ENCODE measurements around the gene NABP1. TPM values are rescaled to one million over a fixed set of nuclear protein-coding genes. Genes with fewer than 3 reads are reported as not detected.

Gene NABP1
- polyA plus RNA-seq, 1 donor from 2014 or later = 1.5 TPM

DNA sequence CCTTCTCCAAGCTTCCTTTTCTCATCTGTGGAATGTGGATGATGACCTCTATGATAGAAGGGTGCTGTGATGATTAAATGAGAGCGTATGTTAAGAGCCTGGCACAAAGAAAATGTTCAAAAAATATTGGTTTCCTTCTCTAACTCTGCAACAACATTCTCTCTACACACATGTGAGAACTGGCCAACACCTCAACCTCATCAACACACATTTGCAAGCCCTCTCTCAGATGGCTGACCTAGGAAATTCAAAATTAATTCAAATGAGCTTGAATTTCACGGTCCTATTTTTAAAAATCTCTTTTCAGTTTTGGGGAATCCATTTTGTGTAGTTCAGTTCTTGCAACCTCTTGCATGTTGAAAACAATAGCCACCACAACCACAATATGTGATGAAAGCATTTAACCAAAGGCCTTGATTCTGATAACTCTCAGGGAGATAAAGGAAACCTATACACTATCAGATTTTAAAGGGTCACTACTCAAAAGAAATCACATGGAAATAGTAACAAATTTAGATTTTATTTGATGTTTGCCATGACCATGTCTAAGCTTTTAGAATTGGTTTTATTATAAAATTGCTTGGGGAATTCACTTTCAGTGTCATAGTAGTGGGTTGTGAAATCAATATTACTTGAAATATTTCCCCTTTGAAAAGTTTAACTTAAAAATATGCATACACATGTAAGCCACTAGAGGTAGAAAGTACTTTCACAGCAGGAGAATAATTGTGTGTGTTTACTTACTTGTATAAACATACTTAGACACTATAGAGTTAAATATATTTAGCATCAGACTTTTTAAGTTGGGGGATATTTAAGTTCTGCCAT, 16.6 kb upstream of the NABP1 start:
- TF ChIP-seq TAF1 (IDR thresholded peaks at IDR 0.05; ENCODE audit: low read depth) (no peak), RAD21 (conservative IDR thresholded peaks at IDR 0.05) (no peak), EP300 (conservative IDR thresholded peaks at IDR 0.05; ENCODE audit: poor library complexity, severe bottlenecking) (no peak), POLR2AphosphoS5 (IDR thresholded peaks at IDR 0.05) (no peak), EZH2 (IDR thresholded peaks at IDR 0.05; ENCODE audit: borderline replicate concordance, insufficient read depth, low read length, poor library complexity, severe bottlenecking) (no peak)
- TF ChIP-seq, protein P1, sequence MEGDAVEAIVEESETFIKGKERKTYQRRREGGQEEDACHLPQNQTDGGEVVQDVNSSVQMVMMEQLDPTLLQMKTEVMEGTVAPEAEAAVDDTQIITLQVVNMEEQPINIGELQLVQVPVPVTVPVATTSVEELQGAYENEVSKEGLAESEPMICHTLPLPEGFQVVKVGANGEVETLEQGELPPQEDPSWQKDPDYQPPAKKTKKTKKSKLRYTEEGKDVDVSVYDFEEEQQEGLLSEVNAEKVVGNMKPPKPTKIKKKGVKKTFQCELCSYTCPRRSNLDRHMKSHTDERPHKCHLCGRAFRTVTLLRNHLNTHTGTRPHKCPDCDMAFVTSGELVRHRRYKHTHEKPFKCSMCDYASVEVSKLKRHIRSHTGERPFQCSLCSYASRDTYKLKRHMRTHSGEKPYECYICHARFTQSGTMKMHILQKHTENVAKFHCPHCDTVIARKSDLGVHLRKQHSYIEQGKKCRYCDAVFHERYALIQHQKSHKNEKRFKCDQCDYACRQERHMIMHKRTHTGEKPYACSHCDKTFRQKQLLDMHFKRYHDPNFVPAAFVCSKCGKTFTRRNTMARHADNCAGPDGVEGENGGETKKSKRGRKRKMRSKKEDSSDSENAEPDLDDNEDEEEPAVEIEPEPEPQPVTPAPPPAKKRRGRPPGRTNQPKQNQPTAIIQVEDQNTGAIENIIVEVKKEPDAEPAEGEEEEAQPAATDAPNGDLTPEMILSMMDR (IDR thresholded peaks at IDR 0.05; ENCODE audit: poor library complexity, severe bottlenecking) = no peak
- no peaks in the 10 kb centered on the region for H3K36me3 ChIP-seq (ENCODE audit: insufficient read depth, low read length)

DNA sequence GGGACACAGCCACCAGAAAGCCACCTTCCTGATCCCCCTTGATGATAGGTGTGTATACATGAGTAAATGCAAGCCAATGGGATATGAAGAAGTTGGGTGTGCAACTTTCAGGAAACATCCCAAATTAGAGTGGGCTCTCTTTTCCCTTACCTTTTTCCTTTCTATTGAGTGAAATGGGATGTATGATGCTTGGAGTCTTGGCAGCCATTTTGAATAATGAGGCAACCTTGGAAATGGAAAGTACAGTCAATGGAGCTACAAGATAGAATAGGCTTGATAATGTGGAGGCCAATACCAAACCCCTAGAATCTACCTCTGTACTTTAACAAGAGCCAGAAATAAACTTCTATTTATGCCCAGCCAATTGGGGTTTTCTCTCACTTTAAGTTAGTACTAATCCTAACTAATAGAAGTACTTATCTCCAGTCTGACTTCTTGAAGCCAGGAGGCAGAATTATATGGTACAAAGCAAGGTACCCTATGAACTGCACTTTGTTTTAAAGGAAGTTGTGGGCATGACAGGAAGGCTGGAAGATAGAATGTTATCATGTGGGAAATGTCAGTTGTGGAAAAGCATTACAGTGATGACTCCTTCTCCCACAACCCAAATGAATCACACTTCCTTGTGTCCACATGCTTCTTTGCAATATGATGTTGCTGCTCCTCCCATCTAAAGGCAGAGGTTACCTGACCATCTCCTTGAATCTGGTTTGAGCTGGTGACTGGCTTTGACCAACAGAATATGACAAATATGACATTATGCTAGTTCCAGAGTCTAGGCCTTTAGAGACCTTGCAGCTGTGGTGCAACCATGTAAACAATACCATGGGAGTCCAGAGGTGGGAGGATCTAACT, 12.9 kb upstream of the NABP1 start:
- TF ChIP-seq SMC3 (conservative IDR thresholded peaks at IDR 0.05; ENCODE audit: poor library complexity) = no peak
- no peak for TF ChIP-seq RAD21 (conservative IDR thresholded peaks at IDR 0.05)
- Histone ChIP-seq H3F3A (ENCODE audit: insufficient read depth, low read length, poor library complexity, severe bottlenecking) (no peaks in the 10 kb centered on the region), H3K36me3 (ENCODE audit: insufficient read depth, low read length) (no peaks in the 10 kb centered on the region), H3K4me2 (ENCODE audit: low read length) (no peak overlapping the region), H3K27ac (ENCODE audit: low read length) (no peak overlapping the region), H3K9me3 (ENCODE audit: low read length) (no peaks in the 10 kb centered on the region), H3K4me3 (ENCODE audit: low read length) (no peak overlapping the region), H2AFZ (ENCODE audit: low read depth, low read length) (no peak overlapping the region), H3K27me3 (ENCODE audit: insufficient read depth, low read depth, low read length) (no peaks in the 10 kb centered on the region), H3K9me2 (ENCODE audit: insufficient read depth, low read length) (no peaks in the 10 kb centered on the region), H4K20me1 (ENCODE audit: insufficient read depth) (no peaks in the 10 kb centered on the region), H3K9ac (ENCODE audit: low read length) (no peak overlapping the region), H3K79me2 (replicated peaks; ENCODE audit: insufficient read depth, low read length) (no peaks in the 10 kb centered on the region)

More for the DNA sequence above, 16.6 kb upstream of the NABP1 start:
- H3F3A ChIP-seq (ENCODE audit: insufficient read depth, low read length, poor library complexity, severe bottlenecking) = no peaks in the 10 kb centered on the region
- no peaks in the 10 kb centered on the region for H4K20me1 ChIP-seq (ENCODE audit: insufficient read depth)
- no peak overlapping the region for H3K9ac ChIP-seq (ENCODE audit: low read length)
- no peaks in the 10 kb centered on the region for H3K9me3 ChIP-seq (ENCODE audit: low read length)
- H3K9me2 ChIP-seq (ENCODE audit: insufficient read depth, low read length) = no peaks in the 10 kb centered on the region
- no peak overlapping the region for H3K4me3 ChIP-seq (ENCODE audit: low read length)
- no peak overlapping the region for H3K27ac ChIP-seq (ENCODE audit: low read length)
- H3K79me2 ChIP-seq (replicated peaks; ENCODE audit: insufficient read depth, low read length) = no peaks in the 10 kb centered on the region
- H3K27me3 ChIP-seq (ENCODE audit: insufficient read depth, low read depth, low read length) = no peaks in the 10 kb centered on the region
- H3K4me2 ChIP-seq (ENCODE audit: low read length) = no peak overlapping the region
- no peak overlapping the region for H2AFZ ChIP-seq (ENCODE audit: low read depth, low read length)

DNA sequence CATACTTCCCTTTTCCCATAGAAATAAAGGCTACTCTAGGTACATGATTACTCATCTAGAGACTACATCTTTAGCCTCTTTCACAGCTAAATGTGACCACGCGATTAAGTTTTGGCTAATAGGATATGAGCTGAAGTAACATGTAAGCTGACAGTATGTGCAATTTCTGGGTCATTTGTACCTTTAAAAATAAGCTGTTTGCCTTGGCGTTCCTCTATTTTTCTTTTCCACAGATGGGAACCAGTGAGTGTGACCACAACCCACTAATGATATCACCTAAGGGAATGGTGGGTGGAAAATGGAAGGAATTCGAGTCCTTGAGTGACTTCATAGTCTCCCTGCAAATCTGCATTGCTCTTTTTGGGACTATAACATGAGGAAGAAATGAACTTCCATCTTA, 11.7 kb upstream of the NABP1 start:
- no peak overlapping the region for H2AFZ ChIP-seq (ENCODE audit: low read depth, low read length)
- H3K79me2 ChIP-seq (replicated peaks; ENCODE audit: insufficient read depth, low read length) = no peaks in the 10 kb centered on the region
- H3K36me3 ChIP-seq (ENCODE audit: insufficient read depth, low read length) = no peaks in the 10 kb centered on the region
- H4K20me1 ChIP-seq (ENCODE audit: insufficient read depth) = no peaks in the 10 kb centered on the region
- no peaks in the 10 kb centered on the region for H3K9me2 ChIP-seq (ENCODE audit: insufficient read depth, low read length)
- H3K4me3 ChIP-seq (ENCODE audit: low read length) = no peak overlapping the region
- H3K9ac ChIP-seq (ENCODE audit: low read length) = no peak overlapping the region
- H3K27me3 ChIP-seq (ENCODE audit: insufficient read depth, low read depth, low read length) = no peaks in the 10 kb centered on the region
- H3K9me3 ChIP-seq (ENCODE audit: low read length) = no peaks in the 10 kb centered on the region
- no peak for TF ChIP-seq POLR2AphosphoS5 (IDR thresholded peaks at IDR 0.05)
- no peak for TF ChIP-seq MXI1 (conservative IDR thresholded peaks at IDR 0.05; ENCODE audit: poor library complexity, severe bottlenecking)
- TF ChIP-seq EP300 (conservative IDR thresholded peaks at IDR 0.05; ENCODE audit: poor library complexity, severe bottlenecking) = no peak
- TF ChIP-seq, protein P1 (IDR thresholded peaks at IDR 0.05; ENCODE audit: poor library complexity, severe bottlenecking) = no peak
- no peak for TF ChIP-seq EZH2 (IDR thresholded peaks at IDR 0.05; ENCODE audit: borderline replicate concordance, insufficient read depth, low read length, poor library complexity, severe bottlenecking)
- TF ChIP-seq, protein P2, sequence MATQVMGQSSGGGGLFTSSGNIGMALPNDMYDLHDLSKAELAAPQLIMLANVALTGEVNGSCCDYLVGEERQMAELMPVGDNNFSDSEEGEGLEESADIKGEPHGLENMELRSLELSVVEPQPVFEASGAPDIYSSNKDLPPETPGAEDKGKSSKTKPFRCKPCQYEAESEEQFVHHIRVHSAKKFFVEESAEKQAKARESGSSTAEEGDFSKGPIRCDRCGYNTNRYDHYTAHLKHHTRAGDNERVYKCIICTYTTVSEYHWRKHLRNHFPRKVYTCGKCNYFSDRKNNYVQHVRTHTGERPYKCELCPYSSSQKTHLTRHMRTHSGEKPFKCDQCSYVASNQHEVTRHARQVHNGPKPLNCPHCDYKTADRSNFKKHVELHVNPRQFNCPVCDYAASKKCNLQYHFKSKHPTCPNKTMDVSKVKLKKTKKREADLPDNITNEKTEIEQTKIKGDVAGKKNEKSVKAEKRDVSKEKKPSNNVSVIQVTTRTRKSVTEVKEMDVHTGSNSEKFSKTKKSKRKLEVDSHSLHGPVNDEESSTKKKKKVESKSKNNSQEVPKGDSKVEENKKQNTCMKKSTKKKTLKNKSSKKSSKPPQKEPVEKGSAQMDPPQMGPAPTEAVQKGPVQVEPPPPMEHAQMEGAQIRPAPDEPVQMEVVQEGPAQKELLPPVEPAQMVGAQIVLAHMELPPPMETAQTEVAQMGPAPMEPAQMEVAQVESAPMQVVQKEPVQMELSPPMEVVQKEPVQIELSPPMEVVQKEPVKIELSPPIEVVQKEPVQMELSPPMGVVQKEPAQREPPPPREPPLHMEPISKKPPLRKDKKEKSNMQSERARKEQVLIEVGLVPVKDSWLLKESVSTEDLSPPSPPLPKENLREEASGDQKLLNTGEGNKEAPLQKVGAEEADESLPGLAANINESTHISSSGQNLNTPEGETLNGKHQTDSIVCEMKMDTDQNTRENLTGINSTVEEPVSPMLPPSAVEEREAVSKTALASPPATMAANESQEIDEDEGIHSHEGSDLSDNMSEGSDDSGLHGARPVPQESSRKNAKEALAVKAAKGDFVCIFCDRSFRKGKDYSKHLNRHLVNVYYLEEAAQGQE (IDR thresholded peaks at IDR 0.05; ENCODE audit: borderline replicate concordance) = no peak
- TF ChIP-seq RAD21 (conservative IDR thresholded peaks at IDR 0.05) = no peak
- no peak overlapping the region for H3K27ac ChIP-seq (ENCODE audit: low read length)
- H3K4me2 ChIP-seq (ENCODE audit: low read length) = no peak overlapping the region
- H3F3A ChIP-seq (ENCODE audit: insufficient read depth, low read length, poor library complexity, severe bottlenecking) = no peaks in the 10 kb centered on the region

Data from neural cell (in vitro differentiated cells).